Measurements from ENCODE around the gene TMEM91. TPM values are rescaled to one million over a fixed set of nuclear protein-coding genes. Genes with fewer than 3 reads are reported as not detected.

The TMEM91 gene
- total RNA-seq, 4 donors from 2014 or later, result 25.4 to 115 (median 54.9) TPM

DNA sequence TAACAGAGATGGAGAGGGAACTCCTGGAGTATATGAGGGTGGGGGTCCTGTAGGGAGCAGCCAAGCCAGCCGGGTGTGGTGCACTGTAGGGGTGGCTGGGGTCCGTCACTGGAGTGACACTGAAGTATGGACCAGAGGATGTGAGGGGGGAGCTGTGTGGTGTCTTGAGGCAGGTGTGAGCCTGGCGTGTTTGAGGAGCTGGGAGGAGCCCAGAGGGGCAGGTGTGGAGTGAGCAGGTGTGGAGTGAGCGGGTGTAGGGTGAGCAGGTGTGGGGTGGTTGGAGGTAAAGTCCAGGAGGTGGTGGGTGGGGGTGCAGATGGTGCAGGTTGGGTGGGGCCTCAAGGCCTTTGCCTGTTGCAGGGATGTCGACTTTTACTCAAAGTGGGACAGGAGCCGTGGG, 45.0 kb downstream of the TMEM91 start:
- intact Hi-C loops (cut with DNase I; ENCODE audit: low total_unique reads), result no loop called here
- WGBS, 2 donors, result 78 to 83% methylated on average over 6 of the region's 6 CpGs
- H3K4me3 ChIP-seq (ENCODE audit: low read depth, poor library complexity, severe bottlenecking), result no peak overlapping the region
- DNase-seq (ENCODE audit: low spot score in 2 of 2), result no peak
- TF ChIP-seq POLR2A (IDR thresholded peaks at IDR 0.05), result no peak
- no peak for TF ChIP-seq CTCF (IDR thresholded peaks at IDR 0.05)

DNA sequence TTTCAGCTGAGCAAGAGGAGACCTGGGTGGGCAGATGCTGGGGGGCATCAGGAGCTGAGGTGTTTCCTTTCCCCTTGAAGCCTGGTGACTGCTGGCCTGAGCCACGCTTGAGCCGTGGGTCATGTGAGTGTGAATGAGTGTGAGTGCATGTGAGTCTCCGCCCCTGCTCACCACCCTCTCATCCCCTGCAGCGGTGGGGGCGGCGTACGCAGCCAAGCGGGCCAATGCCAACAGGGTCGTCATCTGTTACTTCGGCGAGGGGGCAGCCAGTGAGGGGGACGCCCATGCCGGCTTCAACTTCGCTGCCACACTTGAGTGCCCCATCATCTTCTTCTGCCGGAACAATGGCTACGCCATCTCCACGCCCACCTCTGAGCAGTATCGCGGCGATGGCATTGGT, 45.6 kb downstream of the TMEM91 start:
- intact Hi-C loops (cut with DNase I; ENCODE audit: low total_unique reads), result no loop called here
- TF ChIP-seq CTCF (IDR thresholded peaks at IDR 0.05) (no peak), POLR2A (IDR thresholded peaks at IDR 0.05) (no peak)
- H3K4me3 ChIP-seq (ENCODE audit: low read depth, poor library complexity, severe bottlenecking), result no peak overlapping the region
- 91 to 93% methylated on average over 20 of the region's 20 CpGs for WGBS, 2 donors
- no peak for DNase-seq (ENCODE audit: low spot score in 2 of 2)

DNA sequence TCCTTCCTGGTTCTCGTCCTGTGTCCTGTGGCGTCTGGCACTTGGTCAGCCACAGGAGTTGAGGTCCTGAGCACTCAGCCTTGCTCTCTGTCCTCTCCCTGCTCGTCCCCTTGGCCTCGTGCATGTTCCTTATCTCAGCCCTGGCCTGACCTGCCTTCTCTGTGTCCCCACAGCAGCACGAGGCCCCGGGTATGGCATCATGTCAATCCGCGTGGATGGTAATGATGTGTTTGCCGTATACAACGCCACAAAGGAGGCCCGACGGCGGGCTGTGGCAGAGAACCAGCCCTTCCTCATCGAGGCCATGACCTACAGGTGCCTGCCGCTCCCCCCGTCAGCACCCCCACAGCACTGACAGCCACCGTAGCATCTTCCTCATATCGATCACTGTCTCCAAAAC, 46.1 kb downstream of the TMEM91 start:
- no peak overlapping the region for H3K4me3 ChIP-seq (ENCODE audit: low read depth, poor library complexity, severe bottlenecking)
- TF ChIP-seq CTCF (IDR thresholded peaks at IDR 0.05) (no peak), POLR2A (IDR thresholded peaks at IDR 0.05) (no peak)
- intact Hi-C loops (cut with DNase I; ENCODE audit: low total_unique reads), result no loop called here
- WGBS, 2 donors, result 84 to 89% methylated on average over 18 of the region's 18 CpGs
- no peak for DNase-seq (ENCODE audit: low spot score in 2 of 2)

GRCh38 chr19:41422955-41423354, 46.6 kb downstream of the TMEM91 start:
- TF ChIP-seq POLR2A (IDR thresholded peaks at IDR 0.05) (no peak), CTCF (IDR thresholded peaks at IDR 0.05) (no peak)
- 94 to 95% methylated on average over 12 of the region's 12 CpGs for WGBS, 2 donors
- DNase-seq (ENCODE audit: low spot score in 2 of 2), result no peak
- H3K4me3 ChIP-seq (ENCODE audit: low read depth, poor library complexity, severe bottlenecking), result no peak overlapping the region
- intact Hi-C loops (cut with DNase I; ENCODE audit: low total_unique reads), result no loop called here

GRCh38 chr19:41424335-41425173, 48.2 kb downstream of the TMEM91 start:
- intact Hi-C loops (cut with DNase I; ENCODE audit: low total_unique reads), result no loop called here
- no peak overlapping the region for H3K4me3 ChIP-seq (ENCODE audit: low read depth, poor library complexity, severe bottlenecking)
- 85 to 86% methylated on average over 21 of the region's 21 CpGs for WGBS, 2 donors
- no peak for DNase-seq (ENCODE audit: low spot score in 2 of 2)
- TF ChIP-seq CTCF (IDR thresholded peaks at IDR 0.05), result no peak
- TF ChIP-seq POLR2A (IDR thresholded peaks at IDR 0.05), result no peak
